HUES64 (cell line): ENCODE data around the gene NEGR1.
A peak's percentile ranks its signal among the peaks of the same experiment; 100 is the strongest.
"Not testable (repeated sequence)": the region's sequence is repeated elsewhere in the genome, so short reads cannot be mapped to it uniquely, and the experiment has no call there.

Experiments used
- H3K27ac ChIP-seq: 2 replicates; pipeline ENCODE4 v1.7.0; 2013; ENCODE audit warnings: low read depth, low read length, inconsistent platforms
- H3K27me3 ChIP-seq: 2 replicates; pipeline ENCODE4 v1.6.1; 2013; ENCODE audit warnings: mild to moderate bottlenecking, low read length; ENCODE audit not compliant: insufficient read depth
- H3K36me3 ChIP-seq: 2 replicates; pipeline ENCODE4 v1.6.1; 2013; ENCODE audit warnings: mild to moderate bottlenecking, low read length; ENCODE audit not compliant: insufficient read depth
- H3K4me1 ChIP-seq: 2 replicates; pipeline ENCODE4 v1.6.1; 2013; ENCODE audit warnings: mild to moderate bottlenecking, low read length, moderate library complexity; ENCODE audit not compliant: insufficient read depth
- H3K4me3 ChIP-seq: 2 replicates; pipeline ENCODE4 v1.5.1; 2013; ENCODE audit warnings: mild to moderate bottlenecking, low read length, moderate library complexity
- H3K9ac ChIP-seq: 2 replicates; pipeline ENCODE4 v1.6.1; 2013; ENCODE audit warnings: mild to moderate bottlenecking, low read depth, low read length
- H3K9me3 ChIP-seq: 2 replicates; pipeline ENCODE4 v1.6.1; 2013; ENCODE audit warnings: low read depth, low read length; ENCODE audit not compliant: insufficient read depth
- WGBS: fragments of 150-250, 120-280 bp; methylation state at CpG from one replicate; pipeline ENCODE4 v1.1.7; 2013; ENCODE audit warnings: missing lambda C conversion rate; 5-methylcytosine and 5-hydroxymethylcytosine counted together

NEGR1 gene

GRCh38 chr1:72283022-72283306 is 625 bp upstream of the NEGR1 start:
- WGBS, result under 1% methylated on average over 8 of the region's 8 CpGs
- Histone ChIP-seq H3K27me3 (peaks cover 49% of the 10 kb centered on the region), H3K27ac (peak overlapping the region; percentile 51; the same call in 1 of the 2 replicates), H3K36me3 (no peaks in the 10 kb centered on the region), H3K9ac (peak overlapping the region; percentile 72), H3K4me3 (peak overlapping the region; percentile 82), H3K4me1 (peaks cover 17% of the 10 kb centered on the region), H3K9me3 (no peaks in the 10 kb centered on the region)

GRCh38 chr1:72281637-72282270 is 585 bp downstream of the NEGR1 start:
- H3K27me3 ChIP-seq, result peaks cover 46% of the 10 kb centered on the region
- peaks cover 17% of the 10 kb centered on the region for H3K4me1 ChIP-seq
- no peak overlapping the region for H3K9ac ChIP-seq
- peak overlapping the region; percentile 82 for H3K4me3 ChIP-seq
- H3K36me3 ChIP-seq, result no peaks in the 10 kb centered on the region
- H3K27ac ChIP-seq, result no peak overlapping the region
- no peaks in the 10 kb centered on the region for H3K9me3 ChIP-seq
- WGBS, result 22% methylated on average over 10 of the region's 10 CpGs

DNA sequence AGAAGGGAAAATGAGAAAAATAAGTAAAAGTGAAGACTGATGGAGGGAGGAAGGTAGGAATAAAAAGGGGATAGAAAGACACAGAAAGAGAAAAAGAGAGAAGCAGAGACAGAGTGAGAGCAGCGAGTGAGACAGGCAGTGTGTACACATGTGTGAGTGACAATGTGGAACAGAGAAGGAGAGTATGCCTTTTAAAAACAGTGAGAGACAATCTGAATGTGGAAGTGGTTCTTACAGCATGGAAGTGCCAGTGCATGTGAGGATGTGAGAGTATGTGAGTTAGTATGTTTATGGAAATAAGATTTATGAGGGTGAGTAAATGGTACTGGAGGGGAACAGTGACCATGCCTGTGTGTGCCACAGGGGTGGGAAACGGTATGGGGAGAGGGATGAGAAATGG is 1.2 kb downstream of the NEGR1 start:
- WGBS, result 54% methylated on average over 2 of the region's 2 CpGs
- H3K4me3 ChIP-seq, result no peak overlapping the region

DNA sequence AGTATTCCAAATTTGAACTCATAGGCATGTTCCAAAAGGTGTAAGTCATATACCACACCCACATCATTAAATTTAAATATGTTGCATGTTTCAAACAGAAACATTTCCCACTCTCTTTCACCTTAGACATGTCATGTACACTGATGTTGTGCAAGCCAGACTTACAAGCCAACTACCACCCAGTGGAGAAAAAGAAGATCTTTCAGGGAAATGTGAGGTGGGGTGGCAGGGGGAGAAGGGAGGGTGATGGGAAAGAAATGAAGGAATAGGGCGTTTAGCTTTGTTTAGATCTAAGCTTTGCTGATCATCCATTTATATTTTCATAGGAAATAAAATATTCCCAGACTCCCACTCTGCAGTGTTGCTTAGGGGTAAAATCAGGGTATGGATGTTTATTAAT is 1.6 kb downstream of the NEGR1 start:
- H3K4me3 ChIP-seq, result no peak overlapping the region
- H3K4me1 ChIP-seq, result peaks cover 13% of the 10 kb centered on the region
- no peak overlapping the region for H3K9ac ChIP-seq
- no peaks in the 10 kb centered on the region for H3K36me3 ChIP-seq
- H3K27ac ChIP-seq, result no peak overlapping the region
- H3K9me3 ChIP-seq, result no peaks in the 10 kb centered on the region
- 67% methylated on average over 1 of the region's 1 CpG for WGBS
- peaks cover 36% of the 10 kb centered on the region for H3K27me3 ChIP-seq

More for the DNA sequence above, 1.2 kb downstream of the NEGR1 start:
- Histone ChIP-seq H3K4me1 (peaks cover 17% of the 10 kb centered on the region), H3K9ac (no peak overlapping the region), H3K27ac (no peak overlapping the region), H3K36me3 (no peaks in the 10 kb centered on the region), H3K27me3 (peaks cover 41% of the 10 kb centered on the region), H3K9me3 (no peaks in the 10 kb centered on the region)

DNA sequence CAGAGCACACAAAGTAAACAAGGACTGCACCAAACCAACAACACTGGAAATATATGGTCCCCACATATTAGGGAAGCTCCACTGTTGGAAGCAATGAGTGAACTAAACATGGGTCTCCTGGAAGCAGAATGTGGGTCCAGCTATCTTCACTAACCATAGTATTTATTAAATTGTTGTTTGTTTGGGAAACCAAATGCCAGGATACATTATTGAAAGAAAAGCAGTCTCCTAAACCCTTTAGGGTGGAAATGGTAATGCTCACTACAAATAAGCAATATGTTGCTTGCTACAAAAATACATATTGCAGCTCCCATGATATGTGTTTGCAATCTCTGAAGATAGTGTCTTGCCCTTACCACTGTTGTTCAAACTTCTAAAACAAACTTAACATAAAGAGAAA is 2.2 kb downstream of the NEGR1 start:
- Histone ChIP-seq H3K27ac (no peak overlapping the region), H3K9me3 (no peaks in the 10 kb centered on the region), H3K27me3 (peaks cover 31% of the 10 kb centered on the region), H3K36me3 (no peaks in the 10 kb centered on the region), H3K4me1 (peaks cover 7% of the 10 kb centered on the region), H3K4me3 (no peak overlapping the region), H3K9ac (no peak overlapping the region)

- Histone ChIP-seq H3K27ac (no peak overlapping the region), H3K36me3 (no peaks in the 10 kb centered on the region)
Observed at GRCh38 chr1:72278461-72278860, 3.9 kb downstream of the NEGR1 start.

DNA sequence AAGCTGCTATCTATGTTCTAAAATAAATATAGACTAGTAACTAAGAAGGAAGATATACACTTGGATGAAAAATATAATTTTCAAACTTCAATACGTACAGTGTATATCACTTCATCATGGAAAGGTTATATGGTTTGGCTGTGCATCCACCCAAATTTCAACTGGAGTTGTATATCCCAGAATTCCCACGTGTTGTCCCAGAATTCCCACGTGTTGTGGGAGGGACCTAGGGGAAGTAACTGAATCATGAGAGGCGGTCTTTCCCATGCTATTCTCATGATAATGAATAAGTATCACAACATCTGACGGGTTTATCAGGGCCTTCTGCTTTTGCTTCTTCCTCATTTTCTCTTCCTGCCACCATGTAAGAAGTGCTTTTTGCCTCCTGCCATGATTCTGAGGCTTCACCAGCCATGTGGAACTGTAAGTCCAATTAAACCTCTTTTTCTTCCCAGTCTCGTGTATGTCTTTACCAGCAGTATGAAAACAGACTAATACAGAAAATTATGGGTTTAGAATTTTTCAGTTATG is 10.7 kb downstream of the NEGR1 start:
- no peak overlapping the region for H3K9ac ChIP-seq
- H3K4me3 ChIP-seq, result no peak overlapping the region
- 88% methylated on average over 5 of the region's 6 CpGs for WGBS
- no peaks in the 10 kb centered on the region for H3K9me3 ChIP-seq
- no peaks in the 10 kb centered on the region for H3K4me1 ChIP-seq
- no peaks in the 10 kb centered on the region for H3K27me3 ChIP-seq
- no peaks in the 10 kb centered on the region for H3K36me3 ChIP-seq
- no peak overlapping the region for H3K27ac ChIP-seq

More at GRCh38 chr1:72278461-72278860, 3.9 kb downstream of the NEGR1 start:
- H3K27me3 ChIP-seq, result peaks cover 26% of the 10 kb centered on the region
- no peak overlapping the region for H3K4me3 ChIP-seq
- no peaks in the 10 kb centered on the region for H3K9me3 ChIP-seq
- H3K4me1 ChIP-seq, result no peaks in the 10 kb centered on the region
- H3K9ac ChIP-seq, result no peak overlapping the region

- H3K9ac ChIP-seq, result no peak overlapping the region
- H3K4me1 ChIP-seq, result no peaks in the 10 kb centered on the region
- WGBS, result 100% methylated on average over 1 of the region's 2 CpGs
- H3K27ac ChIP-seq, result no peak overlapping the region
- H3K27me3 ChIP-seq, result no peaks in the 10 kb centered on the region
- no peaks in the 10 kb centered on the region for H3K36me3 ChIP-seq
- H3K4me3 ChIP-seq, result no peak overlapping the region
- no peaks in the 10 kb centered on the region for H3K9me3 ChIP-seq
Observed at GRCh38 chr1:72262735-72263134, 19.6 kb downstream of the NEGR1 start.

- no peaks in the 10 kb centered on the region for H3K9me3 ChIP-seq
- no peaks in the 10 kb centered on the region for H3K36me3 ChIP-seq
- no peak overlapping the region for H3K9ac ChIP-seq
- no peaks in the 10 kb centered on the region for H3K27me3 ChIP-seq
- H3K4me1 ChIP-seq, result no peaks in the 10 kb centered on the region
- no peak overlapping the region for H3K27ac ChIP-seq
- no peak overlapping the region for H3K4me3 ChIP-seq
Observed at GRCh38 chr1:72253132-72253531, 29.2 kb downstream of the NEGR1 start.

GRCh38 chr1:72241397-72241796 is 40.9 kb downstream of the NEGR1 start:
- H3K4me3 ChIP-seq, result no peak overlapping the region
- no peaks in the 10 kb centered on the region for H3K36me3 ChIP-seq
- H3K27me3 ChIP-seq, result no peaks in the 10 kb centered on the region
- no peak overlapping the region for H3K27ac ChIP-seq
- H3K9ac ChIP-seq, result no peak overlapping the region
- no peaks in the 10 kb centered on the region for H3K9me3 ChIP-seq
- no peaks in the 10 kb centered on the region for H3K4me1 ChIP-seq
- WGBS, result 100% methylated on average over 1 of the region's 1 CpG

DNA sequence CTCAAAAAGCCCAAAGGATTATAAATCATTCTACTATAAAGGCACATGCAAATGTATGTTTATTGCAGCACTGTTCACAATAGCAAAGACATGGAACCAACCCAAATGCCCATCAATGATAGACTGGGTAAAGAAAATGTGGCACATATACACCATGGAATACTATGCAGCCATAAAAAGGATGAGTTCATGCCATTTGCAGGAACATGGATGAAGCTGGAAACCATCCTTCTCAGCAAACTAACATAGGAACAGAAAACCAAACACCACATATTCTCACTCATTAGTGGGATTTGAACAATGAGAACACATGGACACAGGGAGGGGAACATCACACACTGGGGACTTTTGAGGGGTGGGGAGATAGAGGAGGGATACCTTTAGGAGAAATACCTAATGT is 46.4 kb downstream of the NEGR1 start:
- H3K27ac ChIP-seq, H3K9me3 ChIP-seq, H3K27me3 ChIP-seq, H3K9ac ChIP-seq, H3K4me1 ChIP-seq, H3K36me3 ChIP-seq, H3K4me3 ChIP-seq: not testable (repeated sequence)

DNA sequence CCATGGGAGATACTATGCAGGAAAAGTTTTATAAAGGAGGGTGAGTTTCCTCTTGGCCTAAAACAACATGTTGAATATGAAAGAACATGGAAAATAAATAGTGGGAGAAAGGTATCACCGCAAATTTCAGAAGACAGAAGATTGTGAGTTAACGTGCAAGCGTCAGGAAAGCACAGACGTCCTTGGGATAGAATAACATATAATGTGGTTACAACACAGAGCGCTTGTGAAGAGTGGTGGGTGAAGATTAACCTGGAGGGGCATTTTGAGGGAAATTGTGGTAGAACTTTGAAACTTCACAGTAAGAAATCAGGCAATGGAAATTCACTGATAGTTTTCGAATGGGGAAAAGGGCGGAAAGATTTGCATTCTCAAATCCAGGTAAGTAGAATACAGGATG is 47.3 kb downstream of the NEGR1 start:
- Histone ChIP-seq H3K27ac (no peak overlapping the region), H3K27me3 (no peaks in the 10 kb centered on the region), H3K36me3 (no peaks in the 10 kb centered on the region), H3K4me3 (no peak overlapping the region), H3K9me3 (no peaks in the 10 kb centered on the region), H3K4me1 (no peaks in the 10 kb centered on the region), H3K9ac (no peak overlapping the region)
- 81% methylated on average over 7 of the region's 7 CpGs for WGBS
